Measurements from ENCODE around the gene KLK5. TPM values are rescaled to one million over a fixed set of nuclear protein-coding genes. Genes with fewer than 3 reads are reported as not detected.

Gene KLK5
- total and polyA plus RNA-seq, 4 donors: not detected

Other genes with a start within 250 kb of the KLK5 start
- gene SHANK1, start 233.2 kb downstream of the KLK5 start, total RNA-seq: under 1 TPM; 0.17 to 0.28 TPM
- under 1 TPM in 1 of 2 donors, not detected in 1; 0.06 TPM for gene SHANK1, start 233.2 kb downstream of the KLK5 start, polyA plus RNA-seq
- gene CLEC11A, start 229.7 kb downstream of the KLK5 start, total RNA-seq: 10 to 100 TPM in 1 of 2 donors, 1 to 10 TPM in 1; 2.6 to 11.0 TPM
- 1 to 10 TPM; 2.4 to 8.5 TPM for gene CLEC11A, start 229.7 kb downstream of the KLK5 start, polyA plus RNA-seq
- not detected for gene GPR32, start 182.6 kb downstream of the KLK5 start, total RNA-seq
- gene GPR32, start 182.6 kb downstream of the KLK5 start, polyA plus RNA-seq: not detected
- gene ACP4, start 162.6 kb downstream of the KLK5 start, total RNA-seq: not detected
- gene ACP4, start 162.6 kb downstream of the KLK5 start, polyA plus RNA-seq: under 1 TPM; 0.06 to 0.19 TPM
- not detected for gene KLK1, start 129.3 kb downstream of the KLK5 start, total RNA-seq
- not detected for gene KLK1, start 129.3 kb downstream of the KLK5 start, polyA plus RNA-seq
- not detected for gene KLK15, start 119.5 kb downstream of the KLK5 start, total RNA-seq
- gene KLK15, start 119.5 kb downstream of the KLK5 start, polyA plus RNA-seq: not detected
- gene KLK3, start 98.1 kb downstream of the KLK5 start, total RNA-seq: not detected
- gene KLK3, start 98.1 kb downstream of the KLK5 start, polyA plus RNA-seq: not detected
- not detected for gene KLK2, start 79.6 kb downstream of the KLK5 start, total RNA-seq
- not detected for gene KLK2, start 79.6 kb downstream of the KLK5 start, polyA plus RNA-seq
- gene KLK4, start 41.6 kb downstream of the KLK5 start, total RNA-seq: not detected
- not detected for gene KLK4, start 41.6 kb downstream of the KLK5 start, polyA plus RNA-seq
- gene KLK6, start 16.6 kb upstream of the KLK5 start, total RNA-seq: not detected
- gene KLK6, start 16.6 kb upstream of the KLK5 start, polyA plus RNA-seq: not detected
- gene KLK7, start 30.9 kb upstream of the KLK5 start, total RNA-seq: not detected
- gene KLK7, start 30.9 kb upstream of the KLK5 start, polyA plus RNA-seq: not detected
- gene KLK8, start 48.6 kb upstream of the KLK5 start, total RNA-seq: not detected
- not detected for gene KLK8, start 48.6 kb upstream of the KLK5 start, polyA plus RNA-seq
- not detected for gene KLK10, start 66.7 kb upstream of the KLK5 start, total RNA-seq
- under 1 TPM in 1 of 2 donors, not detected in 1; 0.06 TPM for gene KLK10, start 66.7 kb upstream of the KLK5 start, polyA plus RNA-seq
- gene KLK11, start 73.6 kb upstream of the KLK5 start, total RNA-seq: under 1 TPM in 1 of 2 donors, not detected in 1; 0.25 TPM
- under 1 TPM in 1 of 2 donors, not detected in 1; 0.07 TPM for gene KLK11, start 73.6 kb upstream of the KLK5 start, polyA plus RNA-seq
- gene KLK12, start 82.0 kb upstream of the KLK5 start, total RNA-seq: not detected
- gene KLK12, start 82.0 kb upstream of the KLK5 start, polyA plus RNA-seq: not detected
- gene KLK13, start 112.1 kb upstream of the KLK5 start, total RNA-seq: not detected
- not detected for gene KLK13, start 112.1 kb upstream of the KLK5 start, polyA plus RNA-seq
- not detected for gene KLK14, start 129.8 kb upstream of the KLK5 start, total RNA-seq
- gene KLK14, start 129.8 kb upstream of the KLK5 start, polyA plus RNA-seq: under 1 TPM in 1 of 2 donors, not detected in 1; 0.06 TPM
- 1 to 10 TPM; 3.4 to 3.7 TPM for gene CTU1, start 155.4 kb upstream of the KLK5 start, total RNA-seq
- gene CTU1, start 155.4 kb upstream of the KLK5 start, polyA plus RNA-seq: 1 to 10 TPM in 1 of 2 donors, under 1 TPM in 1; 0.19 to 1.6 TPM
- gene SIGLEC9, start 171.9 kb upstream of the KLK5 start, total RNA-seq: 1 to 10 TPM; 4.8 to 5.4 TPM
- gene SIGLEC9, start 171.9 kb upstream of the KLK5 start, polyA plus RNA-seq: 1 to 10 TPM; 3.0 to 4.1 TPM
- 1 to 10 TPM; 3.2 to 4.7 TPM for gene SIGLEC7, start 189.3 kb upstream of the KLK5 start, total RNA-seq
- gene SIGLEC7, start 189.3 kb upstream of the KLK5 start, polyA plus RNA-seq: 1 to 10 TPM; 2.7 to 4.8 TPM

Data from liver (tissue), 4 donors.